Jurkat, Clone E6-1 (cell line): Measurements from ENCODE around the gene H19.

Source experiments
- DNase-seq: peaks from one replicate; pipeline ENCODE4 v3.0.0-alpha.2; 2011; ENCODE audit warnings: low read depth, low spot score
- H3K4me3 ChIP-seq: 2 replicates; pipeline ENCODE4 v1.5.1; 2011; ENCODE audit warnings: mild to moderate bottlenecking, low read length, control low read depth, moderate library complexity

The H19 gene

DNA sequence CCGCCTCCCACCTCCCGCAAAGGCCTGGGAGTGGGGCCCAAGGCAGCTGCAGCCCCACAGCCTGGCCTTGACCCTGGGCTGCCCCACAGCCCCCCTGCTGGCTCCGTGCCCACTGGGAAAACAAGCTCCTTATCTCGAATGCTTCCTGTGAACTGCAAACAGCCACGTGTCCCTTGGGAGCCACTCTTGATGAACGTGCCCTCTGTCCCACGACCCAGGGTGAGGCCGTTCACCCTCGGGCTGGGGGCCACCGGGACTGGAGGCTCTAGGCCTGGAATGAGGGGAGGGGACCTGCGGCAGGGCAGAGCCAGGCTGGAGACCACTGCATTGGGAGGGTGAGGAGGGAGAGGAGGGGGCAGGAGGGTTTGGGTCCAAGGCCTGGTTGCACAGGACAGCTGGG, 9.5 kb downstream of the H19 start:
- H3K4me3 ChIP-seq = no peak overlapping the region
- no peak for DNase-seq

DNA sequence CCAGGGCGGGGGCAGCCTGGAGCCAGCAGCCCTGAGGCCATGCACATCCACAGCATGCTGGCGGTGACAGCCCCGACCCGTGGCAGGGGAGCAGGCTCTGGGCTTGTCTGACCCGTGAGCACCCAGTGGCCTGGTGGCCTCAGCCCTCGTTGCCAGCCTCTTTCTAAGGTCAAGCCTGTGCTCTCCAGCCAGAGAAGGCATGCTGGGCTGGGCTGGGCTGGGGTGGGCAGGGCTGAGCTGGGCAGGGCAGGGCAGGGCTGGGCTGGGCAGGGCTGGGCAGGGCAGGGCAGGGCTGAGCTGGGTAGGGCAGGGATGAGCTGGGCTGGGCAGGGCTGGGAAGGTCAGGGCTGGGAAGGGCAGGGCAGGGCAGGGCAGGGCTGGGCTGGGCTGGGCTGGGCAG, 10.6 kb downstream of the H19 start:
- no peak overlapping the region for H3K4me3 ChIP-seq
- no peak for DNase-seq

DNA sequence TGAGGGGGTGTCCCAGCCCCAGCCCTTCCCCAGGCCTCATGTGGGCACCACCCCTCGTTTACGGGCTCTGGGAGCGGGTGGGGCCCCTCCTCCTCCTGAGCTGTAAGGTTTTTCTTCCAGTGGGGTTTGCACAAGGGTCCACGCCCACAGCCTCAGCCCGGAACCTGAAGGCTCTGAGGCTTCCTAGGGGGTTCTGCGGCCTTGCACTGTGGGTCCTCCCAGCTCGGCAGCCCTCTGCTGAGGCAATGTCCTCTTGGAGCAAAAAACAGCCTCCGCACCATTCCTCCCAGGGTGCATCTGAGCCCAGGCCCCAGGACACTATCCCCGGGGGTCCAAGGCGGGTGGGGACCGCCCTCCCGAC, 14.1 kb downstream of the H19 start:
- no peak overlapping the region for H3K4me3 ChIP-seq
- DNase-seq = no peak

DNA sequence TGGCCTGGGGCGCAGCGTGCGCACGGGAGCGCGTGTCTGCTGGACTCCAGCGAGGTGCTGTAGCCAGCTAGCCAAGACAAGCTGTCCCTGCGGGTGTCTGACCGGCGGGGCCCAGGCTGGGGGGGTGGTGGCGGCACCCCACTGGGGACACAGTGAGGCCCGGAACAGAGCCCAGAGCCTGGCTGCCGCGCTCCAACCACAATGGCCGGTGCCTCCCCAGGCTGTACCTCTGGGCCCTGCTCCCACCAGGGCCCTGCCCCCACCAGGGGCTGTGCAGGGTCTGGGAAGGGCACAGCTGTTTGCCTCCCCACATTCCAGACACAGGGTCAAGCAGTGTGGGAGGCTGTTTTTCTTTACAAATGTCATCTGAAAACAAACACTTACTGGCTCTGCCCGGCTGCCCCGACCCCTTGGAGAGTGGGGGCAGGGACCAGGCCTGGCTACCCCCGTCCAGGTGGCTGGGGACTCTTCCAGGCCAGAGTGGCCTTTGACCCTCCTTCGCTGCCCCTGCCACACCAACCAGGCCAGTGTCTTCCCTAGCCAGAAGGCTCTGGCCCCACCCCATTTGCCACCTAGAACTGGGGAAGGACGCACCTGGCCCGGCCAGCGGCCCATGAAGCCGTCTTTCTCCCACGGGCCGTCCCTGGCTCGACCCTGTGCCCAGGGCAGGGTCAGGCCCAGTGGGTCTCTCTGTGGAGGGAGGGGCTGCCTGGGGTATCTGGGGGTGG, 14.6 kb downstream of the H19 start:
- H3K4me3 ChIP-seq = no peak overlapping the region
- DNase-seq = no peak

DNA sequence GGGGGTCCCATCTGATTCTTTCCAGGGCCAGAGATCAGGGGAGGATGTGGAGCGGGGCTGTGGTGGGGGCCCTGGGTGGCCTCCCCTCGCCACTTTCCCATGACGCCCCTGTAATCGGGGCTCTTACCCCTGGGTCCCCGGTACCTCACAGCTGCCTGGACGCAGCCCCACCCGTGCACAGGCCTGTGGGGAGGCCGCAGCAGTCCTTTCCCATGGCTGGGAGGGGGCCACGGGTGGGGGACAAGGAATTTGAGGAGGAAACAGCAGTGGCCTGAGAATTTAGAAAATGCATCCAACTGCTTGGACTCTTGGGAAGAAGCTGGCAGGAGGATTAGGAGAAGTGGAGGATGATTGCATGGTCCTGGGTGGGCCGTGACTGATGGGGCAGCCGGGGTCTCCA, 18.0 kb downstream of the H19 start:
- no peak overlapping the region for H3K4me3 ChIP-seq
- DNase-seq = no peak

DNA sequence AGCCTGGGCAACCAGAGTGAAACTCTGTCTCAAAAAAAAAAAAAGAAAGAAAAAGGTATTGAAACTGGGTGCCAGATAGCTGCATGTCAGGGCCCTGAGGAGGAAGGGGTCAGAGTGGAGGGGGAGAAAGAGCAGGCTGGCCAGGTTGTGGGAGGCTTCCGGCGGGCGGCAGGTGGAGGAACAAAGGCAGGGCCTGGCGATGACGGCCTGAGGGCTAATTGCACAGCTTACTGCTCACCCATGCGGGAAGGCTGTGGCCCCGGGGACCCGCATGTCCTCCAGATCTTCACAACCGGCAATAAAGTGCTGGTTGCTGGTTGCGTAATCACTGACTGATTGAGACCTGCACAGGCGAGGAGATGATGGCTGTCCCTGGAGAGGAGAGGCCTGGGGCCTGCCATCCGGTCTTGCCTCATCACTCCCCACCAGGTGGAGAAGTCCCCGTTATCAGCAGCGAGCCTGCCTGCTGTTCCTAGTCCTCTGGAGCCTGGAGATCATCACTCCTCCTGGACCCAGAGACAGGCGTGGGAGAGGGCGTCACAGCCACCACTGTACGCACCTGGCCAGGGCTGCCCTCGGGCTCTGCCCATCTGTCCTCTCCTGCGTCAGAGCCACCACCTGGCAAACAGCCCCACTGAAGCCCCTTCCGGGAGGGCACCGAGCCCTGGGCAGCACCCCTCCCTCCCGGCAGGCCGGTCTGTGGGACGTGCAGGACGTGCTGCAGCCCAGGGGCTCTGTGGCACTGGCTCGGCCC, 18.7 kb downstream of the H19 start:
- H3K4me3 ChIP-seq = no peak overlapping the region
- no peak for DNase-seq

DNA sequence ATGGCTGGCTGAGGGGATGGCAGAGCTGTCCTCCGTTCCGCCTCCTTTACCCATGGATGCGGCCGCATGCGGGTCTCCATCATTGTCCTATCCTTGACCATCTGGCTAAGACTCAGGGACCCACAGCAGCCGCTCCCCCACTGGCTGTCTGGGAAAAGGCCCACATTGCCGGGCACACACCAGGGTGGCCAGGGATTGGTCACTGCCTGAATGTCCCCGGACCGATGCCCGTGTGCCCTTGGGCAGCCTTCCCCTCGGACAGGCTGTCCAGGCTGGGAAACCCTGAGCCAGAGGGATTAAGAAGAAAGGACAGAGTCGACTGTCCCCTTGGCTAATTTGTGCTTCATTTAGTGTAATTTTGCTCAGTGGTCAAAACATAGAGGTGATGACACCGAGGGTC, 22.5 kb downstream of the H19 start:
- no peak for DNase-seq
- no peak overlapping the region for H3K4me3 ChIP-seq

DNA sequence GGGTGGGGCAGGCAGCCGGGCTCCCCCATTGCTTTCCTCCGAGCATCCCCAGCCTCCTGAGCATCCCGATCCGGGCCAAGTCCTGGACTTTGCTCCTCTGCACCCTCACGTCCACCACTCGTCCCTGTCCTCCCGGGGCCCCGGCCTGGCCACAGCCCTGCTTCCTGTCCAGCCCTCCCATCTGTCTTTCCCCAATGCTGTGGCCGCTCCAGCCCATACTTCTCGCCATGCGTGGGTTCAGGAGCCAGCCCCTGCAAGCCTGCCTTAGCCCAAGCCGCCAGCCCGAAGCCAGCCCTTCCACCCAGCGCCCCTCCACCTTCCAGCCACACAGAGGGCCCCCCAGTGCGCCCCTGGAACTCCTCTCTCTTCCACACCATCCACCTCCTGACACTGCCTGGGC, 26.7 kb downstream of the H19 start:
- no peak overlapping the region for H3K4me3 ChIP-seq
- DNase-seq = no peak

DNA sequence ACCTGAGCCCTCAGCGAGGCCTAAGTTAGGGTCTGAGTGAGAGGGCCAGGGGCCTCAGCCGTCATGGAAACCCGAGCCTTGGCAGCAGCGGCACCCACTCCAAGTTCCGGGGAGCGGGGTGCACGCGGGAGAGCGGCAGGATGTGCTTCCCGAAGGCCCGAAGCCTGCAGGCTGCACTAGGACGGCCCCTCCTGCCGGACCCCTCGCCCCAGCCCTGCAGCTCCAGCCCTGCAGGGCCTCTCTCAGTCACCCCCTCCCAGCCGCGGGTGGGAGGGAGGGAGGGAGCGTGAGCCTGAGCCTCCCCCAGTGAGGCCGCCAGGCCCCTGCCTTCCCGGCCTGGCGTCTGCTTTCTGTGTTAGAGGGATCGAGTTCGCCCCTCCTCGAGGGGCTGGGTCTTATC, 27.9 kb downstream of the H19 start:
- DNase-seq = no peak
- no peak overlapping the region for H3K4me3 ChIP-seq

DNA sequence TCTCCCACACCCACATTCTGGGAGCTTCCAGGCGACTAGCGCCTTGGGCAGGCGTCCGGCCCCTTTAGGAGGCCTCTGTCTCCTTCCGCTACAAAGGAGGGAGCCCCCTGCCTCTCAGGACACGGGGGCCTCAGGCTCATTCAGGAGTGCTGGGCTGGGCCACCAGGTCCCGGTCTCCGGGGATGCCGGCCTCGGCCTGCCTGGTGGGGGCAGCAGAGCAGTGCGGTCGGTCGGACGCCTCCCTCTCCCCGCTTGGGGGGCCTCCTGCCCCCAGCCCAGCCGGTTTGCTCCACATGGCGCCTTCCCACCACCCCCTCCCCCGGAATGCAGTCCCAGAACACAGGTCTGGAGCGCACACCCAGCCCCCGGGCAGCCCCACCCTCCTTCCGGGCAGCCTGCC, 28.6 kb downstream of the H19 start:
- H3K4me3 ChIP-seq = no peak overlapping the region
- no peak for DNase-seq

DNA sequence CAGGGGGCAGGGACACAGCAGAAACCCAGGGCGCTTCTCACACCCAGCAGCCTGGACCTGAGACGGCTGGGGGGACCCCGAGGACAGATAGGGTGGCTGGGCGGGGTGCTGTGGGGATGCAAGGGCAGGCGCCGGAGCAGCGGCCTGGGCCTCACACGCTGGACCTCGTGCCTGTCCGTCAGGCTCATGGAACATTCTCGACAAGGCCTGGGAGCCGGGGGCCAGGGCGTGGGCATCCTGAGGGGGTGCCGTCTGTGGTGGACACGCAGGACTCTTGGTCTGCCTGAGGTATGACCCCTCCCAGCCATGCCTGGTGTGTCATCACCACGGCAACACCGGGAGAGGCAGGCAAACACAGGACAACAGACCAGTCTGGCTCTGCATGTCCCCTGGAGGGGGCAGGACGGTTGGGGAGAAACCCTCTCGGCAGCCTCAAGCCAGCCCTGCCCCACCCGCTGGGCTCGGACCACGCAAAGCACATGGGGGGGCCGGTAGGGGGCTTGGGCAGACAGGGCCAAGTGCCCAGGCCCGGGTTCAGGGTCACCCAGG, 29.1 kb downstream of the H19 start:
- DNase-seq = no peak
- H3K4me3 ChIP-seq = no peak overlapping the region

DNA sequence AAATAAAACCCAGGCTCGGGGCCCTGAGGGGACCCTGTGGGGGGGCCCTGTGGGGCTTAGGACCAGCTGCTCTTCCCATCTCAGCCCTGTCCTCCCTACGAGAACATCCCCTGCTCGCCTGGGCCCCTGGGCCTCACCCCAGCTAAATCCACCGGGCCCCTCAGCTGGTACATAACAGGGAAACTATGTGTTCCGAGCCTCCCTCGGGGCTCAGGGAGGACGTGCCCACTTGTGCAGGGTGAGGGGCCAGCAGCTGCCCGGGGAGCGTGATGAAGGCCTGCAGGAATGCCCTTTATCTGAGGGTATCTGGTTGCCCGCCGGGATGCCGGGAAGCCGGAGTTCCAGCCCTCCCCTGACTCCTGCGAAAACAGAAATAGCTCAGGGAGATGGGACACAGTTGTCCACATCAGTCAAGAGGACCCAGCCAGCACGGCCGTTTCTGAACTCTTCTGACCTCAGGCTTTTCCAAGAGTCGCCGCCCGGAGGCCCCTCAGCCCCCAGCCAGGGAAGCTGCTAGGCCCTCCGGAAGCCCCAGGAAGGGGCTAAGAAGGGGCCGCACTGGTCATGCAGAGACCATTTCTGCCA, 29.9 kb downstream of the H19 start:
- H3K4me3 ChIP-seq = no peak overlapping the region
- no peak for DNase-seq

DNA sequence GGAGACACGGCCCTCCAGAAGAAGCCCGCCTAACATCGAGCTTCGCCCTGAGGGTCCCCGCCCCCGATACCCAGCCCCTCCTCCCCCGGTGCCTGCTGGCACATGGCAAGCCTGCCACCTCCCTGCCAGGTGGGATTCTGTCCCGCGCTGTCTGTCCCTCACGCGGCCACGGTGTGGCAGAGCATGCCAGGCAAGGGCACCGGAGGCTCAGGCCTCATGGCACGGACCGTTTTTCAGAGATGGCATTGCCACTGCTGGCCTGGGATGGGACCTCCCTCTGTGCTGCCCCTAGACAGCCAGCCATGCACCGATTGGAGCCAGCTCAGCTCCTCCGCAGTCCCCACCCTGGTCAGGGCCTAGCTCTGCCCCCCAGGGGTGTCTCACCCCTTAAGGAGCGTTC, 31.1 kb downstream of the H19 start:
- H3K4me3 ChIP-seq = no peak overlapping the region
- no peak for DNase-seq

DNA sequence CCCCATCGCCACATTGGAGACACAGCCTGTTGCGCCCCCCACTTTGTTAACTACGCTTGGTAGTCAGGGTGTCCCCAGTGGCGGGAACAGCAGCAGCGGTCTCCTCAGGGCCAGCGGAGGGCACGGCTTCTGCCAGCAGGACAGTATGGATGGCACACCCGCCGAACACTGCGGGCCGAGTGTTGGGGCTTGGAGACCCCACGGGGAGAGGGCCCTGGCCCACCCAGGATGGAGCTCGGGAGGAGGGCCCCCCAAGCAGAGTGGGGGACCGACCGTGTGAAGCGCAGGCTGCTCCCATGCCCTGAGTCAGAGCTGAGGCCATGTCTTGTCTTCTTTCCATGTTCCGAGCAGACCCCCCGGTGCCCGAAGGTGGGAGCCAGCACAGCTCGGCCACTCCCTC, 32.7 kb downstream of the H19 start:
- DNase-seq = no peak
- H3K4me3 ChIP-seq = no peak overlapping the region

DNA sequence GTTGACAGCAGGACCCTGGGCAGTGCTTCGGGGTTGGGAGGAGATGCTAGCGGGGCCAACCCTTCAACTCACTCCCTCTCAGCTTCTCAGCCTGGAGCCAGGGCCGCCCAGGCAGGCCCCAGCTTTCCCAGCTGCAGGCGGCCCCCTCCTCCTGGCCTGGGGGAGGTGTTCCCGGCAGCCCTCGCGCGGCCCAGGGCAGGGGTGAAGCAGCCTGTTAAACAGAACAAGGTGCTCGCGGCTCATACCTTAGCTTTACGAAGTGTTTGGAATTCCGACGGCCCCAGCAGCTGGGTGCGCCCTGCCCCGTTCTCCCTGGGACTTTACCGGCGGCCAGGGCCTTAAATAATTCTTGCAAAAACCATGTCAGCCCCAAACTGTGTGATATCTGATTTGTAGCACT, 33.3 kb downstream of the H19 start:
- DNase-seq = no peak
- H3K4me3 ChIP-seq = no peak overlapping the region

DNA sequence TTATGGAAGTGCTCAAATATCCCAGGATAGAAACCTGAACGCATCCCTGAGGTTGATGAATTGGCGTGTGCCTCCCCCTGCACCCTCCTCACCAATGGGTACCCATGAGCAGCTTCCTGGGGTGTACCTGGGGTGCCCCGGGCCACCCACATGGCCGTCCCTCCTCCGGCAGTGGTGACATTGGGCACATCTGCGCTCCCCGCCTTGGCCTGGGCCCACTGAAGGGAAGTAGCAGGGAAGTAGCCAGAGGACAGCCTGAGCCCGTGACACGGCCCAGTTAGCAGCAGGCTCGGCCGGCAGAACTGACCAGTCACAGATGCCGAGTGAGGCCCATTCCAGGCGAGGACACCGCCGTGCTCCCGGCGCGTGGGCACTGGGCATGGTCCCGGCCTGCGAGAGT, 33.8 kb downstream of the H19 start:
- no peak for DNase-seq
- H3K4me3 ChIP-seq = no peak overlapping the region

DNA sequence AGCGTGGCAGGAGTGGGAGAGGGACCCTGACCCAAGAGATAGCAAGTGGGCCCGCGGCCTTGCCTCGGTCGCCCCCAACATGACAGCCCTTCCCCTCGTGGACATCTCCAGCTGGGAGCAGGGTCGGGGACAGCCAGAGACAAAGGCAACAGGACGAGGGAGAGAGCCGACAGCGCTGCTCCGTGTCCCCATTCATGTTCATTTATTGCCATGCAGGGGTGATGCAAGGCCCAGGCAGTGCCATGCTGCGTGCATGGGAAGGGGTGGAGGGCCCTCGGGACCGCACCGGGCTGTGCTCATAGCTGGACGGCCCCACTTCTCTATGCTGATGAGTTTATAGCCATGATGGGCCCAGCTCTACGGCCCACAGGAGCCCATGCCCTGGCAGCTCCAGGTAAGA, 37.9 kb downstream of the H19 start:
- no peak for DNase-seq
- no peak overlapping the region for H3K4me3 ChIP-seq

DNA sequence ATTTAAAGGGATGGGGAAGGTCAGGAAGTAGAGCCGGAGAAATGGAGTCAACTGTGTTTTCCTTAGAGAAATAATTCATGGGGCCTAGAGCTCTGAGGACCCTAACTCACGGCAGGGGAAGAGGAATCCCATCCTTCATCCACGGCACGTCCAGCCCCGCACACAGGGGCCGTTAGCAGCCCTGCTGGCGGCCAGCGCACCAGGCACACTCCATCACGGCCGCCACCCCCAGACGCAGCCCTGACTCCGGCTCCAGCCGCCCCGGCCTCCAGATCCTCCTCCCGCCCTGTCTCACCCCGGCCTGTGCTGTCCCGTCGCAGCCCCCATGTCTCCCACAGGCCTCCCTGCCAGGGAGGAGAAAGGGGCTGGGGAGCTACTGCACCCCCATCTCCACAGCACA, 39.3 kb downstream of the H19 start:
- DNase-seq = no peak
- no peak overlapping the region for H3K4me3 ChIP-seq

DNA sequence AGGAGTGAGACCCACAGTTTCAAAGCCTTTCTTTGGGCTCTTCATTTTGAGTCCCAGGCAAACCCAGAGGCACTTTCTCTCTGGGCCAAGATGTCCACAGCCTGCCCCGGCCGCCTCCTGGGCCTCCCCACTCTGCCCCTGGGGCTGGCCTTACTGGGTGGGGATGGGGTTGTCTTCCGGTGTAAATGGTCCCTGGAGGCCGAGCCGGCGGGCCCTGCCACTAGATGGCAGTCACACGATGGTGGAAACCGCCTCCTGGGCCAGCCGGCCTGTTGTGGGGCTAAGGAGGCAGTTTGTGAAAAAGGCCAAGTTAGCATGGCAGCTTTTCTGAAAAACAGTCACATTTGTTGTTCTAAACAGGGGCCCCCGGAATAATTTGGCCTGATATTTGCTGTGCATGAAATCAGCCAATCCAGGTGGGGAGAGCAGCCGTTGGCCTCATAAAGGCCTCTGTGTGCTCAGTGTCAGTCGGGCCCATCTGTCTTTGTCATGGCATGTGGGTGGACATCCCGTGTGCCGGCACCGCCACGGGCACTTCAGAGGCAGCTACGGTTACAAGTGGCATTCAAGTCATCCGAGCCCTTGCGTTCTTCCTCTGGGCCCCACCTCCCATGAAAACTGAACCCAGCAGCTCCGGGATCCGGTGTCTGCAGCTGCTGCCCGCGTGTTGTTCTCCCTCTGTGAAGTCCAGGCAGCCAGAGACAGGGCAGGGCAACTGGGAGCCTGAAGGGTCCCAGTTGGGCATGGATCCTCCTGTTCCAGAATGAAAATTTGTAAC, 44.0 kb downstream of the H19 start:
- DNase-seq = no peak
- H3K4me3 ChIP-seq = no peak overlapping the region
